Hematopoietic multipotent progenitor cell treated with erythropoietin and hydrocortisone succinate and interleukin-3 and kit ligand, for 4 days (in vitro differentiated cells): ENCODE results near the gene NCOA1.

Experiments
- DNase-seq: peaks from one replicate; pipeline ENCODE4 v3.0.0-alpha.2; 2015

Gene NCOA1

GRCh38 chr2:24806661-24807036, 315.6 kb downstream of the NCOA1 start:
- DNase-seq, result no peak

DNA sequence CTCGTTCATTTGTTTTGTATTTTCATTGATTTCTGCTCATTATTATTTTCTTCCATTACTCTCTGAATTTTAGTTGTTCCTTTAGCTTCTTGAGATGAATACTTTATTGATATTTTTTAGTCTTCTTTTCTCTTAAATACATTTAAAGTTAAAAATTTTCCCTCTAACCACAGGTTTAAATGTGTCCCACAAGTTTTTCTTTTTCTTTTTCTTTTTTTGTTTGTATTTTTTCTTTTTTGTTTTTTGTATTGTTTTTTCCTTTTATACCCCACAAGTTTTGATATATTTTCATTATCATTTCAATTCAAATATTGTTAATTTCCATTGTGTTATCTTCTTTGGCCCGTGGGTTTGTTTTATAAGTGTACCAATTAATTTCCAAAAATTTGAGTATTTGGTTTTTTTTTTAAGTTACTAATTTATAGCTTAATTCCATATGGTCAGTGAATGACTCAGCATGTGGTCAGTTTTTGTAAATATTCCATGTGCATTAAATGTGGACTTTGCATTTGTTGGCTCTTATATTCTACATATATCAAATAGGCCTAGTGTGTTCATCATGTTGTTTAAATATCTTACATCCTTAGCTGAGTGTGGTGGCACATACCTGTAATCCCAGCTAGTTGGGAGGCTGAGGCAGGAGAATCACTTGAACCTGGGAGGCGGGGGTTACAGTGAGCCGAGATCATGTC, 318.4 kb downstream of the NCOA1 start:
- DNase-seq, result no peak

GRCh38 chr2:24813691-24814137, 322.7 kb downstream of the NCOA1 start:
- DNase-seq, result no peak

- no peak for DNase-seq
Observed at GRCh38 chr2:24814516-24814915, 323.5 kb downstream of the NCOA1 start.

DNA sequence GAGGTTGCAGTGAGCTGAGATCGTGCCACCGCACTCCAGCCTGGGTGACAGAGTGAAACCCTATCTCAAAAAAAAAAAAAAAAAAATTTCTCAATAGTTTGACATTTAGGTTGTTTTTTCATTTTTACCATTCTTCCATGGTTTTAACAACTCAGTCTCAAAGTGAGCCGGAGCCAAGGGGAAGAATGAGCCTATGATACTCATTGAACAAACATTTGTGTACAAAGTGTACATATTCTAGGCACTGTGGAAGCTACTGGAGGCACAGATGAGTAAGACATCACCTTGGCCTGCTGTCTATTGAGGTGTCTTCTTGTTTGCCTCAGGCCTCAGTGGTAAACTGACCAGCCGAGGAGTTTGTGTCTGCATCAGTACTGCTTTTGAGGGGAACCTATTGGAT, 324.1 kb downstream of the NCOA1 start:
- DNase-seq, result no peak

GRCh38 chr2:24816404-24816803, 325.4 kb downstream of the NCOA1 start:
- no peak for DNase-seq

GRCh38 chr2:24816884-24817283, 325.8 kb downstream of the NCOA1 start:
- DNase-seq, result no peak

DNA sequence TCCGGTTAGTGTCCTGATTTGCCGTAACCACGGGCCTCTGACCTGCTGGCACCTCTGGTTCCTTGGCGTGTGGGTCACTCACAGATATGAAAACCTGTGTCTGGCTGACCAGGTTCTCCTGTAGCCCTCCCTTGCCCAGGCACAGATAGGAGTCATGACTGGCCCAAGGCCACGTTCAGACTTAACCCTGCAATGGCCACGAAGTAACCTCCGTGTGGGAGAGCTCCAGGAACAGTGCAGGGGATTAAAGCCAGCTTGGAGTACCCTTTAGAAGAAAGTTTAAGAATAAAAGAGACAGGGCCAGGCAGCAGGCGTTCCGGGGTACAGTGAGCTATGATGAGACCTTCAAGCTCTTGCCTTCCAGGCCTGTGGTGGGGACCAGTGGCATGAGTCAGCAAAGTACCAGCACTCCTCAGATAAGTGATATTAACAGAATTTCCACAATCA, 327.7 kb downstream of the NCOA1 start:
- DNase-seq, result peak; percentile 79

- no peak for DNase-seq
Observed at GRCh38 chr2:24819442-24820174, 328.6 kb downstream of the NCOA1 start.

DNA sequence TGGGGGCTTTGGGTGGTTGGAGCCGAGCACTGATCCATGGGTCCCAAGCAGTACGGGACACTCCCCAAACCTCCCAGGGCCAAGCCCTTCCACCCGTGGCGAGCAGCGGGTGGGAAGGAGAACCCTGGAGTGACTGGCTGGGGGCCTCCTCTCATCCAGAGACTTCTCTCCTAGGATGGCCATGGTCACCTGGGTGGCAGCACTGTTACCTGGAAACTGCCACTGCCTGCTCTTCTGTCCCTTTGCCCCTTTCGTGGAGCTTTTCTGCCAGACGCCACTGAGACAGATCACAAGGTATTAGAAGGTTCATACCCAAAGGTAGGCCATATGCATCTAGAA, 329.1 kb downstream of the NCOA1 start:
- no peak for DNase-seq
